NCI-H2227 treated with DMSO at 0.1 percent for 48 hours (cell line): ENCODE measurements around the gene PAQR6.

Source experiments
- DNase-seq: peaks from one replicate; lab custom pipeline; 2025; lab: John Stamatoyannopoulos, UW

Gene PAQR6

DNA sequence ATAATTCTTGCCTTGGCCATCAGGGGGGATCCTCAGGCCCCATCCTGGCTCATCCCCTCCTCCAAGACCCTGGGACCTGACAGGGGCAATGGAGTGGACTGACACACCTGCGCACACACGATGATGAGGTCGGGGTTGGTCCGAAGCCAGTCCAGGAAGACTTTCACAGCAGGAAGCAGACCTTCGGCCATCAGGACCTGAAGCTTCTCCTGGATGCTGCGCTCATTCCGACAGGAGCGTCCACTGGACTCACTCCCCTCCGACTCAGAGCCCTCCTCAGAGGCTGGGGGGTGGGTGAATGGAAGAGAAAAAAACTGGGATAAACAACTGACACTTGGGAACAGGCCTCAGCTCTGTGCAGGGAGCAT is 15.4 kb upstream of the PAQR6 start:
- no peak for DNase-seq

DNA sequence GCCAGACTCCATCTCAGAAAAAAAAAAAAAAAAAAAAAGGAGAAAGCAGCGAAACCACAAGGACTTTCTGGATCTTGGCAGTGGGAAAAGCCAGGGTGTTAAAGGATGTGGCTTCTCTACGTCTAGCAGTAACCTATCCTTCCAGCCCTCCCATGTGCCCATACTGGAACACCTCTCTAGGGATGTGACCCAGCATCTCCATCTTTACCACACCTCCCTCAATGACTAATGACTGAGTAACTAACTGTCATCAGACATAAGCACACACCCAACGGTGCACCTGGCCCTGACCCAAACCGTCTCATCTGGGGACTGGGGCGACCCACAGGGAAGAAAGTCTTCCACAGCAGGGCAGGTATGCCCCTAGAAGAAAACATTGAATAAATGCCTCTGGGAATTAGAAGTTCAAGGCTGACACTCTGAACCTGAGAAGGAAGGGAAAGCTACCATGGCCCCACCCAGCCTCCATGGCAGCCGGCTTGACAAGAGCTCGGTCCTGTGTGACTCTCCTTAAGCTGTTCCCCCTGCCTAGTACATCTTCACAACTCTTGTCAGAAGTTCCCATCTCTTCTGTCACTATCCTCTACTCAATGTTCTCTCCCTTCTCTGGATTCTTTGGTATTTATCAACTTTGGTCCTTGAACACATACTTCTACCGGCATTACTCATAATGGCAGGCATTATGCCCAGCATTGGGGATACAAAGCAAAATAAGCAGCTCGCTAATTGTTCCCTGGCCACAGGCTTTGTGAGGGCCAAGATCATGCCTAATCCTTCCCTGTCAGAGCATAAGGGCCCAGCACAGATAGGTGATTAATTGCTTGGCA is 14.8 kb upstream of the PAQR6 start:
- DNase-seq = no peak

DNA sequence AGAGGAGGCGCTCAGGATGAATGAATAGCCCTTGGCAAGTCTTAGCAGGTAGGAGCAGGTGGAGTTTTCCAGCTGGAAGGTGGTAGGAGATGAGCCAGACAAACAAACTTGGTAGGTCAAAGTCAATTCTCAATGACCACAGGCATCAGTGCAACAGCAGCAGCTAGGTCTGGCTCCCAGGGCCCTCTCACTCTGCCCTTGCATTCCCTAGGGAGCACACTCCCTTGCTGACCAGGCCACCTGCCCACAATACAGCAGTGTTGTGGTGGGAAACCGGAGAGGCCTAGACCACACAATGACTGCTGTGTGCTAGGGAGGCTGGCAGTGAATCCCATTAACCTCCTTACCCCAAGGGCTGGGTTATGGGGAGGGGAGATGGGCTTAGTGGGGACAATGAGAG is 13.0 kb upstream of the PAQR6 start:
- no peak for DNase-seq

DNA sequence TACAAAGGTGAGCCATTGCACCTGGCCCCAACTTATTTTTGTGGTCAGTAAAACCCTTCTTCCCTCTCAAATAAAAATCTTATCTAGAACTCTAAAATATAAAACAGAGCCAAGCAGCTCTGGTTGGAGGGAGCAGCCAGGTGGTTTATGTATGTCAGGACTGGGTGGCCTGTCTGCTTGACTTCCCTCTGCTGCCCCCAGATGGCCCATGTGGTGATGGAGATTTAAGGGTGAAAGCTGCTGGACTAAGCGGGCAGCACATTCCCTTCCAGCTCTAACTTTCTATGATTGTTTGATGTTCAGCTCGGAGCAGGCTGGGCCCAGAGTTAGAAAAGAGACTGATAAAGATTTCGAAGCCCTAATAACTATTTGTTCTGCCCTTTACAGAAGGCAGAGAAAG is 11.9 kb upstream of the PAQR6 start:
- no peak for DNase-seq

DNA sequence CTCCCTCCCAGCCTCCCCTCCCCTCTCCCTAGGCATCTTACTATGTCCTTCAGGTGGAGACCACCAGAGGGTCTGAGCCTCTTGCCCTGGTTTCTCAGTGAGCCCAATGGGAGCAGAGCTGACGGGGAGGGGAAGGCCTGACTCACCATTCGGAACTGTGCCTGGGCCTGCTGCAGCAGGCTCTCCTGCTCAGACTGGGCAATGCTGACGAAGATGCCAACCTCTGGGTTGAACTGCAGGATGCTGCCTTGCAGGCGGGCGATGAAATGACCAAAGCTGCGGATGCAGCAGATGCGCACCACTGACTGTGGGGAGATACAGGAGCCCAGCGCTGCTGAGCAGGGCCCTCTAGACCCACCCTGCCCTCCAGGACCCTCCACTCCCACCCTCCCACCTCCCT is 11.0 kb upstream of the PAQR6 start:
- no peak for DNase-seq

DNA sequence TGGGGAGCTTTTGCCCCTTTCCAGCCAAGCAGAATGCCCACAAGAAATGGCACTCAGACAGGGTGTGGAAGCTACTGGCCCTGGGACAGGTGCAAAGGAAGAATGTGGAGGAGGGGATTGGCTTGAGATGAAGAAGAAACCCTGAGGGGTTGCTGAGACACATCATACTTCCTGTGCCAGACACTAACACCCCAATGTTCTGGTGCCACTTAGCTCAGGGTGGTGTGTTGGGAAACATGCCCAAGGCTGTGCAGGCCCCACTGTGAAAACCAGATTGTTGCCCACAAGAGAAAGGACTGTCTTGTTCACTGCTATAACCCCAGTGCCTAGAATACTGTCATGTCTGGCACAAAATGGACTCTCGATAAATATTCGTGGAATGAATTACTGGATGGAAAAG is 9.9 kb upstream of the PAQR6 start:
- no peak for DNase-seq

DNA sequence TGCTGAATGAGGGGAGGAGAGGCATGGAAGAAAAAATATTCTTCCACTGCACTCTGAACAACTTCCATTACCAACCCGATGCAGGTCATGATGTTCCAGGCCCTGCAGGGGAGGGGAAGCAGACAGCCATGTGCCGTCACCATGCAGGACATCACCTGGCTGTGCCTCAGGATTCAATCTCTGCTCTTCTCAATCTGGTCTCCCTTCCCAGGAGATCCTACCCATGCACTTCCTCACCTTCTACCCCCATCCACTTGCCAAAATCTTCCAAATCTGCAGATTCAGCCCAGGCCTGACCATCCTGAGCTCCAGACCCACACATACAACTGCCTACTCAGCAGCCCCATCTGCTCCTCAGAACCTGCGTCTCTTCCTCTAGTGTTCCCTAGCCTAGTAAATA is 5.8 kb upstream of the PAQR6 start:
- DNase-seq = no peak

DNA sequence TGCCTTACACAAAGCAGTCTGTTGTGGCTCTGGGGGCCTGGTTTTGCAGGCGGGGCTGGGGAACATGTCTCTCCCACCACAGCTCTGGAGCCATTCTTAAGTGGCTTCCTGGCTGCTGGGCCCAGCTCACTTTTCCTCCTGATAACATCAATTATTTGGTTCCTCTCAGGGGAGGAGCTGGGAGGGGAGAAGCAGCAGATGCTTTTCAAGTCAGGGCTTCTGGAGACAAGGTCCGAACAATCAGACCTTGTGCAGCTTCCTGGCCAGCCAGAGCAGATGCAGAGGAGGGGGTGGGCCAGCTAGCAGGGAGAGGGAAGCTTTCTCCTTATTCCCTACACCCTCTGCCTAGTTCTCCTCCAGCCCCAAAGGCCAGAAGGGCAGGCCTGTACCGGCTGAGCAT is 3.7 kb upstream of the PAQR6 start:
- peak; percentile 81 for DNase-seq

DNA sequence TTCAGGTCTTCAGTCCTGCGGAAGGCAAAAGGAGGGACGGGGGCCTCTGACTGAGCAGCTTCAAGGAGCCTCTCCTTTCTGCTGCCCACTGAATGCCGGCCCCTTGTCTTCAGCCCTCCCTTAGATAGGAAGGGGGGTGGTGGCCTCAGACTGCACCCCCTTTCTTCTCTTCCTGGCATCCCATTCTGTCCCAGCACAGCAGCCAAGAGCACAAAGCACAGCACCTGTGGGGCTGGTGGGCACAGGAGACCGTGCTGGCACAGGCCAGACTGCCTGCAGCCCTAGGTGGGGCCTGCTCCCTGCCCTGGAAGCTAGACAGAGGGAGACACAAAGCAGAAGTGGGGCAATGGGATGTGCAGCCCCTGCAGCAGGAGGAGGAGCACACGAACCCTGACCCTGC is 1.7 kb upstream of the PAQR6 start:
- DNase-seq = no peak

DNA sequence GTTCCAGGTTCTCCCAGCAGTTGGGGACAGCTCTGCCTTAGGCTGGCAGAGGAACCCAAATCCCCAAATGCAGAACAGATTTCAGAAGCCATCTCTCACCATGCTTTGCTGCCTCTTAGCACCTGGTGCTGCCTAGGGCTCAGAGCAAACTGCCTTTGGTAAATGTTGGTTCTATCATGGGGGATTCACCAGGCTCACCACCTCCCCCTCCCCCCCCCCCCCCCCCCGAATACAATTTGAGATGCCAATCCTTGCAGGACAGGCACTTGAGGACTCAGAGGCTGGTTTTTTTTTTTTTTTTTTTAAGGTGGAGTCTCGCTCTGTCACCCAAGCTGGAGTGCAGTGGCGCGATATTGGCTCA is 447 bp upstream of the PAQR6 start:
- no peak for DNase-seq

DNA sequence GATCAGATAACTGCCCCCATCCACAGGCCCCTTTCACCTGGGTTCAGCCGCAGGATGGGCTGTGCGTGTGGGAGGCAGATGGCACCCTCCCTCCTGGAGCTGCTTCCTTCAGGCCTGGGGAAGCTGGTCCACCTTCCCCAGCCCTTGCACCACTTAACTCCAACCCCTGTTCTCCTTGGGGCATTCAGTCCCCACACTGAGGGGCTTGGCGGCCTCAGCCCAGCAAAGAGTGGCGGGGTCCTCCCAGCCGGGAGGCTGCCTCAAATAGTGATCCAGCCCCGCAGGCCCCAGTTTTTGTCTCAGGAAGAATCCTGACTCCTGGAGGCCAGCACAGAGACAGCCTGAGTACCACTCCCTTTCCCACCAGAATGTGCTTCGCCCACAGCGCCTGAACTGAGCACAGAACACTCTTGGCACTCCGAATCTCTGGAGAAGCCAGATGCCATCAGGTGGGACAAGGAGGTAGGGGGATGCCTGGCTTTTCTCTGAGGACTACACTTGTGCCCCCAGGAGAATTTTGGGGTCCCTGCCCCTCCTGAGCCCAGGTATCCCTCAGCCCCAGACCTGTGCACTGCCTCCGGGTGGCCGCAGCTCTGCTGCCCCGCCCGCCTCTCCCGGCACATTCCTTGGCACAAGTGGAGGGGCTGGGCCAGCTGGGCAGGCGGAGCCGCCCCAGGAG is 936 bp downstream of the PAQR6 start:
- DNase-seq = no peak

DNA sequence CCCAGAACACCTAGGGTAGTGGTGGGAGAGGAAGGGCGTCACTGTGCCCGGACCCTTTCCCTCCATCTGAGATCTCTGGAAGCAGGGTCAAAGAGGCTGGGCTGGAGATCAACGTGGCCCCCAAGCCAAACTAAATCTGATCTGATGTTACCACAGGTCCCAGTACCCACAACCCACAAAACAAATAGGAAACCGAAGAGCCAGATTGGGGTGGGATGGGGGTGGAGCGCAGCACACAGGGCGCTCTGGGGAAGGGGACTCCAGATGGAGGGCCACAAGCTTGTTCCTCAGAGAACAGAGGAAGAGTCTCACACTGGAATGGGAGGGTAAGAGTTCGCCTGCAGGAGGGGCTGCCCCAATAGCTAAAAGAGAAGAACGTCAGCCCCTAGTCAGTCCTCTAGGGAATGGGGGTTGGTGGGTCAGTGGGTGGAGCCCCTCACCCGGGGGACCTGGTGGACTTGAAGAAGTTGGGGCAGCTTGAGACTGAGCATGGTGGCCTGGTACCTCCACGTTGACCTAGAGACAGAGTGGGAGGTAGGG is 1.5 kb downstream of the PAQR6 start:
- no peak for DNase-seq

DNA sequence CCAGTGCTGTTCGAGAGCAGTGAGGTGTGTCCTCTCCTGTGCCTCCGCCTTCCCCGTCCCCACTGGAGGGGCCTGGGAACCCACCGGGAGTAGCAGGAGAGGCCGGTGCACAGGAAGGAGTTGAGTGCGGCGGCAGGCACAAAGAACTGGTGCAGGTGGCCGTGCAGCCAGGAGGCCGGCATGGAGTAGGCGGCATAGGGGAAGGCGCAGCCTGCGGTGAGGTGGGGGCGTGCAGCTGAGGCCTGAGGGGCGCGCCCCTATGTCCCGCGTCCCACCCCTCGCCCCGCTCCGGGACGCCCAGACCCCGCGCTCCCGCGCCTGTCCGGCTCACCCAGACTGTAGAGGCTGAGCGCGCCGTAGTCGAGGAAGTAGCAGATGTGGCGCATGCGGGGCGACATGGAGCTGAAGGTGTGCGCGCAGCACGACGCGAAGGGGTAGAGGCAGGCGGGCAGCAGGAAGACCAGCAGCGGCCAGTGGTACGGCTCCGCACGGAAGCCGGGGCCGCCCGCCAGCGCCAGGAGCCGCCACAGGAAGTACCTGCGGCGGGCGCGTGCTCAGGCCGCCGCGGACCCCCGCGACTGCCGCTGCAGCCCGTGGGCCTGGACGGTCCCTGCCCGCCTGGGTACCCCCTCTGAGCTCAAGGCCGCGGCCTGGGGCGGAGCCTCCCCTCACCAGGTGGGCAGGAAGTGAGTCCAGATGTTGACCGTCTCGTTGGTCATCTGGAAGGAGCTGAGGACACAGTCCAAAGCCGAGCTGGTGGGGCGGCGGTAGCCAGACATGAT is 2.2 kb downstream of the PAQR6 start:
- DNase-seq = no peak

DNA sequence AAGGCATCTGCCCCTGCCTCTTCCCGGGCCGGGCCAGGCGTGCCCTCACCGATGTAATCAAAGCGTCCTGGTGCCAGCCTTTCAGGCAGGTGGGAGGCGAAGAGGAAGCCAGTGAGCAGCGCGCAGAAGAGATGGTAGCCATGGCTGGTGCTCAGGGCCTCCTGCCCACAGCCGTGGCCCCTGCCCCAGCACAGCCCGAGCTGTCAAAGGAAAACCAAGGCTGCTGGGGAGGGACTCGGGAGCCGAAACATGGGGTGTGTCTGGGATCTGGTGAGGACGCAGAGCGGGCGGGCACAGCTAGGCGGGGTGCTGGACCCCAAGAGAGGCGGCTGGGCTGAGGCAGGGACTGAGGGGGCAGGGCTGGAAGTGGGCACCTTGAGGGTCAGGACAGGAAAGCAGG is 3.1 kb downstream of the PAQR6 start:
- no peak for DNase-seq

DNA sequence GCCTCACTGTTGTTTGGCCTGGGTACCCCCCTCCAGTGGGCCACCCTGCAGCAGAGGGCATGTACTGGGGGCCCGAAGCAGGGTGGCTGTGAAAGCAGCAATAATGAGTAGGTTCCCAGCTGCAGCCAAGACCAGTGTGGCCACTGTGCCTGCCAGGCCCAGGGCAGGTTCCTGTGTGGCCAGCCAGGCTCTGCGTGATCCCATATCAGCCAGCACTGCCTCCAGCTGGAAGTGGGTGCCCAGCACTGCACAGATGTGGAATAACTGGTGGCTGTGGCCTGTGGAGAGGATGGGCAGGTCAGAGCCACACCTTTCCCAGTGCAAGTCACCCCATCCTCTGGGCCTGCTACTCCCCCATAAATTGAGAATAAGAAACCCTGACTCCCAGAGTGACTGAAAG is 3.7 kb downstream of the PAQR6 start:
- DNase-seq = no peak

DNA sequence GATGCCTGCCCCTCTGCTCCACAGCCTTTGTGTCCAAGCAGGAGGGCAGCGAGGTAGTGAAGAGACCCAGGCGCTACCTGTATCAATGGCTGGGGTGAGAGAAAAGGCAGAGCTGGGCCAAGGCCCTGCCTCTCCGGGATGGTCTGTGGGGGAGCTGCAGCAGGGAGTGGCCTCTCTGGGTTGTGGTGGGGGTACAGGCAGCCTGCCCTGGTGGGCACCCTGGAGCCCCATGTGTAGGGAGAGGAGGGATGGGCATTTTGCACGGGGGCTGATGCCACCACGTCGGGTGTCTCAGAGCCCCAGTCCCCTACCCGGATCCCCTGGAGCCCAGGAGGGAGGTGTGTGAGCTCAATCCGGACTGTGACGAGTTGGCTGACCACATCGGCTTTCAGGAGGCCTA is 5.1 kb downstream of the PAQR6 start:
- no peak for DNase-seq

DNA sequence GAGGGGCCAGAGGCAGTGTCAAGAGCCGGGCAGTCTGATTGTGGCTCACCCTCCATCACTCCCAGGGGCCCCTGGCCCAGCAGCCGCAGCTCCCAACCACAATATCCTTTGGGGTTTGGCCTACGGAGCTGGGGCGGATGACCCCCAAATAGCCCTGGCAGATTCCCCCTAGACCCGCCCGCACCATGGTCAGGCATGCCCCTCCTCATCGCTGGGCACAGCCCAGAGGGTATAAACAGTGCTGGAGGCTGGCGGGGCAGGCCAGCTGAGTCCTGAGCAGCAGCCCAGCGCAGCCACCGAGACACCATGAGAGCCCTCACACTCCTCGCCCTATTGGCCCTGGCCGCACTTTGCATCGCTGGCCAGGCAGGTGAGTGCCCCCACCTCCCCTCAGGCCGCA is 5.9 kb downstream of the PAQR6 start, which contains the start of gene BGLAP:
BGLAP (plus strand) TSS at position 259 of the 400 bp plus-strand sequence; CDS start at position 307, 48 bp downstream.
- DNase-seq = no peak

DNA sequence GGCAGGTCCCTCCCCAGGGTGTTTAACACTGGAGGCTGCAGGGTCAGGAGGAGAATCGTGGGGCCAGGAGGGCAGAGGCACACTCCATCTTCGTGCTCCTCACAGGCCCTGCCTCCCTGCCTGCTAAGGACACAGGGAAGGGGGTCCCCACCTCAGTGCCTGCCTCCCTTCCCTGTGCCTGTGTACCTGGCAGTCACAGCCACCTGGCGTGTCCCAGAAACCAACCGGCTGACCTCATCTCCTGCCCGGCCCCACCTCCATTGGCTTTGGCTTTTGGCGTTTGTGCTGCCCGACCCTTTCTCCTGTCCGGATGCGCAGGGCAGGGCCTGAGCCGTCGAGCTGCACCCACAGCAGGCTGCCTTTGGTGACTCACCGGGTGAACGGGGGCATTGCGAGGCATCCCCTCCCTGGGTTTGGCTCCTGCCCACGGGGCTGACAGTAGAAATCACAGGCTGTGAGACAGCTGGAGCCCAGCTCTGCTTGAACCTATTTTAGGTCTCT is 6.5 kb downstream of the PAQR6 start:
- no peak for DNase-seq

DNA sequence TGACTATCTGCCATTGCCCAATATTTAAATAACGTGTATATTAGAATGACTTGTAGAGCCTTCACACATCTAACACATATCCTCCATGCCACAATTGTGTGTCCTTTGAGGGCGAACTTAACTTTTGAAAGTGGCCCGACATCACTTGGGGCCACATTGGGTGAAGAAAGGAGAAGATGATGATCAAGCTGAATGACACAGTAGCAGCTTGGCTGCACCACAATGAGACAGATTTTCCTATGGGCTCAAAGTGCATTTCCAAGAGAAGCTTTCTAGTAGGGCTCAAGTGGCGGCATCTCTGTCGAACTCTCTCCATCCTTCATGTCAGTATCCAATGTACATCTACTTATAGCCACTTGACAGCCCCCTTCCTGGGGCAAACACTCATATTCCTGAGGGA is 9.6 kb downstream of the PAQR6 start:
- no peak for DNase-seq

DNA sequence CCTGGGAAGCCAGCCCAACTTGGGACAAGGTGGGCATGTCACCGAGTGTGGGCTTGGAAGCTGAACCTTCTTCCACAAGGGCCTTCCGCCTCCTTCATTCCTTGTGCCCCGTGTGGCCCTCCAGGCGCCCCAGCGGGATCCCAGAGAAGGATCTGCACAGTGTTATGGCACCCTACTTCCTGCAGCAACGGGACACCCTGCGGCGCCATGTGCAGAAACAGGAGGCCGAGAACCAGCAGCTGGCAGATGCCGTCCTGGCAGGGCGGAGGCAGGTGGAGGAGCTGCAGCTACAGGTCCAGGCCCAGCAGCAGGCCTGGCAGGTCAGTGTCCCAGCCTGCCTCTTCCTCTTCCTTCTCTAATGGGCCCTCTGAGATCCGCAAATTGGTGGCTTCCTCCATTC is 11.7 kb downstream of the PAQR6 start:
- DNase-seq = no peak

DNA sequence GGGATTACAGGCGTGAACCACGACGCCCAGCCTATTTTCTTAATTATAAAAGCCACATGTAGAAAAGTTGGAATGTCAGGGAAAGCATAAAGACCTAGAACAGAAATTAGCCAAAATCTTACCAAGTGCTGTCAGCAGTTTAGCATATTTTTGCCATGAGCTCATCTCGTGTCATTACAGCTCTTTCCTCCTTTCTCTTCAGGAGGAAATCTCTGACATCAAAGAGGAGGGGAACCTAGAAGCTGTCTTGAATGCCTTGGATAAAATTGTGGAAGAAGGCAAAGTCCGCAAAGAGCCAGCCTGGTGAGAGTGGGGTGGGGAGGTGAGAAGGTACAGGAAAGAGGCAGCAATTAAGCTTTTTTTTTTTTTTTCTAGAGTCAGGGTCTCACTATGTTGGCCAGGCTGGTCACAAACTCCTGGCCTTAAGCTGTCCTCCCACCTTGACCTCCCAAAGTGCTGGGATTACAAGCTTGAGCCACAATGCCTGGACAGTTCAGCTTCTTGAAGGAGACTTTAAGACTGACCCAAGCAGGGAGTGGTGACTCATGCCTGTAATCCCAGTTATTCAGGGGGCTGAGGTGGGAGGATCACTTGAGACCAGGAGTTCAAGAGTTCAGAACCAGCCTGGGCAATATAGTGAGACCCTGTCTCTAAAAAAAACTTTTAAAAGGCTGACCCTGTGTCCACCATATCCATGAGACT is 14.3 kb downstream of the PAQR6 start:
- DNase-seq = no peak
